NOMO-1 treated with dmso at 0.1 percent for 144 hours (cell line): ENCODE data around the gene MPP1.
A peak's percentile ranks its signal among the peaks of the same experiment; 100 is the strongest.

ENCODE experiments used
- DNase-seq: peaks from one replicate; lab custom pipeline; 2025; ENCODE audit not compliant: unreplicated experiment; lab: John Stamatoyannopoulos, UW

The MPP1 gene

DNA sequence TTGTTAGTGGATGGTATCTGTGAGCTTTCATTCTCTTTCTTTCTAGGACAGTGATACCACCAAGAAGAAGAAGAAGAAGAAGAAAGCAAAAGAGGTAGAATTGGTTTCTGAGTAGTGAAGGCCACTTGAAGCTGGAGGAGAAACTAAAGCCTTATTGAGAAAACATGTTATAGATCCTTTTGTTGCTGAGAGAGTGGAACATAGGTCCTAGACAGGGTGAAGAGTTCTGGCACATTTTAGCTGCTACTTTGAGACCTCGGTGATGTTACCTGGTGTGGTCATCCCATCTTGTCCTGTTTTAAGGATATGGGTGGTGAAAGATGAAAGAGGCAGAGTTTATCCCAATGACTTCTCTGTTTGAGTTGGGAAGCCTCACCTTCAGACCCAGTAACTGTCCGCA lies 28.5 kb downstream of the MPP1 start:
- DNase-seq, result no peak

DNA sequence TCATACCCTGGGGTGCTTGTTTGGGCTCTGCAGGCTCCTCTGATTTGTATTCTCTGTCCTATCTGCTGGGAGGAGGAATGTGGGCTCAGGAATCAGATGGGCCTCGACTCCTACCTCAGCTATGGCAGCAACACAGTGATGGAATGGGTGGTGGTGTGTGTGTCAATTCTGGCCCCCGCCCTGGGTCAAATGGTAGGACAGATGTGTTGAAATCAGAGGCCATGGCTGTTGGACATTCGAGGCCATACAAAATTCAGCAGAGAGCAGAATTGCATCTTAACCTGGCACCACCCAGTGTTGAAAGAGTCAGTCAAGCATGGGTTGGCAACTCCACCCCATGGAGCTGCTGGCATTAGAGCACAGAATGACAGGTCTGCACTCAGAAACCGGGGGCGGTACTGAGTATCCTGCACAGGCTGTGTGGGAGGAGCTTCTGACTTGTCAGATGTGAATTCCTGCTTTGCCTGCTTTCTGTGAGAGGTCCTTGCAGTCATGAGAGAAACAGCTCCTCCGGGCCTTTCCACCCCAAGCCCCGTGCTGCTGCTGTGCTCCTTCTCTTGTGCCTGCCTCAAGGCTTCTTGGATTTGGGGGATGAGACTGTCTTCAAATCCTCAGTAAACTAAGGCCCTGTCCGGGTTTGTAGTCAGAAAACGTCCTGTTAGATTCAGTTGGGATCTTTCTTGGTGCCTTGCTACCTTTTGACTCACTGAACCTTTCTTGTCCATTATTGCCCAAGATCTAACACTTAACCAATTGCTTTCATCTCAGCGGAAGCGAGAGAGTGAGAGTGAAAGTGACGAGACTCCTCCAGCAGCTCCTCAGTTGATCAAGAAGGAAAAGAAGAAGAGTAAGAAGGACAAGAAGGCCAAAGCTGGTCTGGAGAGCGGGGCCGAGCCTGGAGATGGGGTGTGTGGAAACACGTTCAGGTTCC lies 29.6 kb downstream of the MPP1 start:
- no peak for DNase-seq

DNA sequence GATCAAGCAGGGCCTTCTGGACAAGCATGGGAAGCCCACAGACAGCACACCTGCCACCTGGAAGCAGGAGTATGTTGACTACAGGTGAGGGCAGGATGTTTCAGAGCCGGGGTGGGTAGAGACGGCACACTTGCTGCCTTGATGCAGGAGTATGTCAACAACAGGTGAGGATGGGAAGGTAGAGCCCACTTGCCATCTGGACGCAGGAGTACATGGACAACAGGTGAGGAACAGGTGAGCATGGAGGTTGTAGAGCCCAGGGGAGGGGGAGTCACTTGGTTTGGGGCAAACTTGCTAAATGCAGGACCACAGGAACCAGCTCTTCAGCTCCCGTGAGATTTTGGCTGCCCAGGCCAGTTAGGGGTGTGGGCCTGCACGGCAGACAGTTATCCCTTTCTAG lies 30.7 kb downstream of the MPP1 start:
- no peak for DNase-seq

DNA sequence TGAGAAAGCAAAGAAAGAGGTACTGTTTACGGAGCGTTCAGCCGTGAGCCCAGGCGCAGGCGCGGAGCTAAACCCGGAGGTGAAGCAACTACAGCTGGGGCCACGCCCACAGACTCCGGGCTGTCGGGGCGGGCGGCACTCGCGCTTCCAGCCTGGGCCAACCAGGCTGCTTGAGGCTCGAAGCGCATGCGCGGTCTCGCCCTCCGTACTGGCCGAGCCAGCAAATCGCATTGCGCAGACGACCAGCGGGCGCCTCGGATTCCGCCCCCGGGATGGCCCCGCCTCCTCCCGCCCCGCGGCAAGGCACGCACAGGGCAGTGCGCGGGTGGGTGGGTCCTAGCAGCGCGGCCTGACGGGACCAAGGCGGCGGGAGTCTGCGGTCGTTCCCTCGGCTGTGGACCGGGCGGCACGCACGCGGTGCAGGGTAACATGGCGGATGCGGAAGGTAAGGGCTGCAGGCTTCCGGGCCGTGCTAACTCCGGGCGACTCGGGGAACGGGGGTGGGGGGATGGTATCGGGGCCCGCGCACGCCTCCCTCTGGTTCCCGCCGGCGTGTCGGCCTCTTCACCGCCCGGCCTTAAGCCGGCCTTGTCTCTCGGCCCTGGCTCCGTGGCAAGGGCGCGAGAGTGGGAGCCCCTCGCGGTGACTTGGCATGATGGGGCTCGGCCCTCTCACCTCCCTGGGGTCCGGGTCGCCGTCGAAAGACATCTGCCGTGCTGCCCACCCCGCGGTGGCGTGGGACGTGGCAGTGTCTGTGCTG lies 42.6 kb downstream of the MPP1 start, which contains the start of gene DKC1:
Gene DKC1, plus strand, starts transcription at position 328 of the 760 bp plus-strand sequence. Its CDS starts 102 bp downstream, at position 430.
- DNase-seq, result peak; percentile 92

DNA sequence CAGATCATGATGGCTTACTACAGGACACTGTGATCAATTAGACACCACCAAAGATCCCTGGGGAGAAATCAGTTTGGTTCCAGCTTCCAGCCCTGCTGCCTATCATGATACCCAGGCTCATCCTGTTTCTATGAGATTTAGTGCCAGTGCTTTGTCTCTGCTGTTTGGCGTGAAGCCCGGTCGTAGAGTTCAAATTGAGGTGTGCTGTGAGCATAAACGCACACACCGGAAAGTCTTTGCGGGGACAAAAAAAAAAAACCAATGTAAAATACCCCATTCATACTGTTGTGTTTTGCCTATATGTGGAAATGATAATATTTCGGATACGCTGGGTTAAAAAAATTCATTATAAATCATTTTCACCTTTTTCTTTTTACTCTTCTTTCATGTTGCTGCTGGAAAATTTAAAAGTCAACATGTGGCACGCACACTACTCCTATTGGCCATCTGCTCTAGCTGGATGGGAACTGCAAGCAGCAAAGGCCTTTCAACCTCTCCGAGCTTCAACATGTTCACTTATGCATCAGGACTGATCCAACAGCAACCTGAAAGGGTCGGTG lies 43.2 kb downstream of the MPP1 start:
- DNase-seq, result no peak

DNA sequence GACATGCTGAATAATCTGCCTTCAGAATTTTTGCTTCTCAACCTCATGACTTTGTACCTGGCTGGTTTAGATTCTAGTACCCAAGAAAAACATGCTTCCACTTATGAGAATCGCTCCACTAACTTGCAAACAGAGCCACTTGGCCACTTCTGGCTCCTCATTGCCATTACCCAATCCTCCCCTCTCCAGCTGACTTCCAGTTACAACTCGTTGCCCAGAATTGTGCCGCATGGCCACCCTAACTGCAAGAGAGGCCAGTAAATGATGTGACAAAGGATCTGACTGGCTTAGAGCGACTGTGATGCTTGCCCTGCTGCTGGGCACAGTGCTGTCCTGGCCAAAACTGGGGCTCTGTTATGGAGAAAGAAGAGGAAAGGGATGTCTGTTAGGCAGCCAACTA lies 46.6 kb downstream of the MPP1 start:
- no peak for DNase-seq

DNA sequence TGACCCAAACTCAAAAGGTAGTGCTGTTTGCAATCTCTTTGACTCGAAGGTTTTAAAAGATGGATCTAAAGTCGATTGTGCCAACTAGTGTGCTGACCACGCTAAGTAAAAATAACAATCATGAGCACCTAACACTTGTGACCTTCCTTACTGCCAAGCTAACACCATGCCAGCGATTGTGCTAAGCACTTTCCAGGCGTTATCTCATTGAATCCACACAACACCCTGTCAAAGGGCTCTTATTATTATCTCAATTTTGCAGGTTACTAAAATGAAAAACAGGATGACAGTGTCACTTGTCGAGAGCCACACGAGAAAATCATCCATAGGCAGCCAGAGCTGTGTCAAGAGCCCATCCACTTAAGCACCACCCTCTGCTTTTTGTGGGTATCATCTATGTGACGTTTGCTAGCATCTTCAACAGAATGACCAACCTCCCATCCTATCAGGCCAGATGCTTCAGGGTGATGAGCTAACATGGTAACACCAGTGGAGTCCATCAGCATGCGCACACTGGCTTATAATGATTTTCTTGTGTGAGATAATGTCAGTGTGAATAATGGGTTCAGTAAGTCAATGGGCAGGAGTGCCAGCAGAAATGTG lies 53.5 kb downstream of the MPP1 start:
- no peak for DNase-seq

DNA sequence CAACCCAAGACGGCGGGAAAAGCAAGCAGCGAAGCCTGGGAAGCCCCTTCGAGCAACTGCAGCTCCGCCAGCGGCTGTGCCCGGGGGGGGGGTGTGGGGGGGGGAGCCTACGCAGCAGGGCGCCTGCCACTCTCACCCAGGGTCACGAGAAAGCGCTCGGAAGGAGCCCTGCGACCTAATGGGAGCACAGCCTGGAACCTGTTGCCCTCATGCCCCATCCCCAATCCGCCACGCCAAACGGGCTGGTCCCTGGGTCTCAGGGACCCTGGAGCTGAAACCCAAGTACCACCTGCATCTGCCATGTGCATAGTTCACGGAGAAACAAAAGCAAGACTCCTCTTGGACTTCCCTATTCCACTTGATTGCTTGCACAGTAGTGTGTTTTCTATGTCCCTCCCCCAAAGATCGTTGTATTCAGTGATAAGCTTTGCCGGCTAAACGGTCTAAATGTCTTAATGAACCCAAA lies 54.0 kb downstream of the MPP1 start:
- DNase-seq, result peak; percentile 6

DNA sequence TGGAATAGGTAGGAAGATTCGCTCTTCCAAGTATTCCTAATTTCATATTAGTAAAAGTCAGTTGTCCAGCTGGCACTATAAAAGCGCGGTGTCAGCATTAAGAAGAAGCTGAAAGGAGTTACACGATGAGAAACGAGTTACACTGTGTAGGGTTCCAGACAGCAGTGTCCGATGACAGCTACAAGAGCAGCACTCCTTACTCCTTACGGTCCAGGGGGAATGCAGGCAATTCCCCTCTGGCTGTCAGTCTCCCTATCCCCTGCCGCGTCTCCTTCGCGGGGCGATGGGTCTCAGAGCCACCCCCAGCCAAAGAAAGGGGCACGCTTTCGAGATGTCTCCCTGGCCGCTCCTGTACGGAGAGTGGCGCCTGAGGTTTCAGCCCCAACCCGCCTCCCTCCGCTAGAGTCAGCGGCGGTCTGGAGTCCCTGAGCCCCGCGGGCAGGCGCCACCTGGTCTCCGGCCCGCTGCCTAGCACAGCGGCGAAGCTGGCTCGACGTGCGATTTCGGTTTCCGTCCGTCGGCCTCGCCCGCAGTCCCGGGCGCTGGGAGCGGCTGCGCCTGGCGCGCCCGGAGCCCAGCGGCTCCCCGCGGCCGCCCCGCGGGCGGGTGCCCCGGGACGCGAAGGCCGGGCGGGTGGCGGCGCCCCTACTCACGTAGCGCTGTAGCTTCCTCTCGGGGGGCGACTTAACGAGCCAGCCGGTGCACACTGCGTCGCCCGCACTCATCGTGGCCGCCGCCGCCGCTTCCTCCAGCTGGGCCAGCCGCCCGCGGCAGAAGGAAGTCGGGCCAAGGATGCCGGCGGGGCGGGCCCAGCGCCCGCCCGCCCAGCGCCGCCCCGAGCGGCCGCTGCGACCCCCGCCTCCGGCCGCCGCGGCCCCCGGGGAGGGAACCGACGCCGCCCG lies 54.7 kb downstream of the MPP1 start, which contains the start of gene GAB3:
Gene GAB3, minus strand, starts transcription at position 777 of the 902 bp plus-strand sequence. Its CDS starts 52 bp downstream, at position 725.
- no peak for DNase-seq

DNA sequence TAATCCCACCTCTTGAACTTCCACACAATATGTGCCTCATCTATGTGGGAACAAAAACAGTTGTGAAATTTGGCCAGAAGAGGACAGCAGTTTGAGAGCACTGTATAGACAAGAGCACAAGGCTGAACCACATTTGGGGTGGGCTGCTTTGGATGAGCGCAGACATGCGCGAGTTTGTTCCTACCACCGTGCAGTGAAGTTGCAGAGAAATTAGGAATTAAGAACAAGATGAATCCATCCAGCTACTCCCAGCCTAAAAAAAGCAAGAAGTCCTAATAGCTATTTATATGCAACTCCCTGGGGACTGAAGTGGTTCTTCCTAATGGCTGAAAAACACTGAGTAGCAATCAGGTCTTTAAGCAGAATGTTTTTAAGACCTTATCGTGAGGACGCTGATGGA lies 55.4 kb downstream of the MPP1 start:
- no peak for DNase-seq

DNA sequence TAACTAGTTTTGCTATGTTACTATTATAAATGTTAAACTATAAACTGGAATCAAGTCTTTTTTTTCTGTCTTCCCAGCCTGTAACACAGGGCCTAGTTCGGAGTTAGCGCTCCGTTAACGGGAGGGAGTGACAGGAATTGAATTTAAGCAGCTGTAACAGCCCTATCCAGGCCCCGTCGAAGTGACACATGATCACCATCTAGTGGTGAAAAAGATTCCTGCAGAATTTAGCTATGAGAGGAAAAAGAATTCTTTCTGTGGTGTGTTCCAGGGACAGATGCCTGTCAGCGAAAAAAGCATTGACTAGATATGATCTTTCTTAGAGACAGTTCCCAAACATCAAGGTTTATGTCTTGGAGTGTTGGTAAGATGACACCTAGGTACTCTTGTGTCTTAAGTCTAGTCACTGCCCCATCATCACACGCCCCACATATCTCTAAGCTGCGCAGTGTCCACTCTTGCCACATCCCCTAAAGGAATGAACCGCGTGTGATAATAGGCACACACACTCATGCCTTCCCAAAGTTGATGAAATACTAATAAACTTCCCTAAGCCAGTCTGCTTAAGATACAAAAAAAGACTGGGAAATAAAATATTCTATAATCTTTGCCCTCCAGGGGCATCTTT lies 56.5 kb downstream of the MPP1 start:
- DNase-seq, result peak; percentile 16

DNA sequence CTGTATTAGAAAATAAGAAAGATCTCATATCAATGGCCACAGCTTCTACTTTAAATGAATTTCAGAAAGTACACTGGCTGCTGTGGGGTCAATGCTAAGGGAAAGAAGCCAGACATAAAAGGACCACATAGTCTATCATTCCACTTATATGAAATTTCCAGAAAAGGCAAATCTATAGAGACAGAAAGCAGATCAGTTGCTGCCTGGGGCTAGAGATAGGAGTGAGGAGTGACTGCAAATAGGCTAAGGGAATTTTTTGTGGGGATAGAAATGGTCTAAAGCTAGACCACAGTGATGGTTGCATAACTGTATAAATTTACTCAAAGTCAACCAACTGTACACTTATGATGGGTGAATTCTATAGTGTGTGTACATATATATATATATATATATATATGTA lies 62.7 kb downstream of the MPP1 start:
- no peak for DNase-seq

DNA sequence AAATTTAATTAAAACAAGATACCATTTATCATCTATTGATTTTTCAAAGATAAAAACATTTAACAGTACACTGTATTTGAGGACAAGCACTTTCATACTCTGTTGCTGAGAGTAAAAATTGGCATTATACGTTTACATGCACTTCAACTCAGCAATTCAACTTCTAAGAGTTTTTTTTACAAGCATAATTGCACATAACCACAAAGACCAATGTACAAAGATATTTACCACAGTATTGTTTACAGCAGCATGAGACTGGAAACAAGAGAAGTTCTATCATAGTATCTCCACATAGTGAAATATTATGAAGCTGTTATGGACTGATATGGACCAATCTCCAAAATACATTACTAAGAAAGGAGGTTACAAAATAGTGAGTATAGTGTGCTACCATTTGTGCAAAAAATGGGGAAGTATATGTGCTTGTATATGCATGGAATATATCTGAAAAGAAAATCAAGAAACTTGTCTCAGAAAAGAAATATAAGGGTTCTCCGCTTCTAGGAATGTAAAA lies 65.3 kb downstream of the MPP1 start:
- DNase-seq, result no peak

DNA sequence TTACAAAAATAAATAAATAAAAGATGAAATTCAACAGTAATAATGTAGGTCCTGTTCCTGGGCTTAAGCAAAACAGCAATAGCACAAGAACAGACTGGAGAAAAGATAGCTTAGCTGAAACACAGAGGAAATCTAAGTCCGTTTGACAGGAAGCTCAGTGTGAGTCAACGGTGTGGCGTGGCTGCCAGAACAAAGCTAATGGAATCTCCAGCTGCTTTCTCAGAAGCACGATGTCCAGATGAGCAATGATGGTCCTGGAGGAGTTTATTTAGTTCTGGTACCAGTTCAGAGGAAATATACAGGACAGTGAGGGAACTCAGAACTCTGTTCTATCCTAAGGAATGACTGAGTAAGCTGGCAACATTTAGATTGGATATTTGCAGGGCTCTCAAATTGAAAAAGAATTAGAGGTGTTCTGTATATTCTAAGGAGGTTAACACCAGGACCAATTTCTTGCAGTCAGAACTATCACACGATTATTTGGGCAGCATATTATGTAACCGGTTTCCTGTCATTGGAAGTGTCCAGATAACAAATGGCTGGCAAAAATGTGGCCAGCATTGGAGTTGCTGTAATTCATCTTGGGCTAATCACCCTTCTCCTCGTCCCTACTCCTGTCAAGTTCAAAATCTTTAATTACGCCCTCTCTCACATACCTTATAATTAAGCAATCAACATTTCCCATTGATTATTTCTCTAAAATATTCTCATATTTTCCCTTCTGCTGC lies 67.1 kb downstream of the MPP1 start:
- DNase-seq, result no peak

DNA sequence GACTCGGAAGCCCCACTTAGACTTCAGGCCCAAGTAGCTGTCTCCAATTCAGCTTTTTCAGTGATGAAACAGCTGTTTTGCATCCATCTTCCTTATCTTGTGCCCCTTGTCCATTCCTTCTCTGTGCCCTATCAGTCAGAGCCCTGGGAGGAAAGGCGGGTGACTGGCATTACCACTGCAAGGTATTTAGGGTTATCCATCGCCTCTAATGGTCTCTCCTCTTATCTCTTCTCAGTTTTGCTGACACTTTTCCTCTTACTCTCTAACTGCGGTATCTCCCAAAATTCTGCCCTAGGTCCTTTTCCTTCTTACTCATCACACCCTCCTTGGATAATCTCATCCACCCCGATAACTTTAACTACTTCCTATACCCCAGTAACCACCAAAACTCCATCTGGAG lies 68.1 kb downstream of the MPP1 start:
- no peak for DNase-seq

DNA sequence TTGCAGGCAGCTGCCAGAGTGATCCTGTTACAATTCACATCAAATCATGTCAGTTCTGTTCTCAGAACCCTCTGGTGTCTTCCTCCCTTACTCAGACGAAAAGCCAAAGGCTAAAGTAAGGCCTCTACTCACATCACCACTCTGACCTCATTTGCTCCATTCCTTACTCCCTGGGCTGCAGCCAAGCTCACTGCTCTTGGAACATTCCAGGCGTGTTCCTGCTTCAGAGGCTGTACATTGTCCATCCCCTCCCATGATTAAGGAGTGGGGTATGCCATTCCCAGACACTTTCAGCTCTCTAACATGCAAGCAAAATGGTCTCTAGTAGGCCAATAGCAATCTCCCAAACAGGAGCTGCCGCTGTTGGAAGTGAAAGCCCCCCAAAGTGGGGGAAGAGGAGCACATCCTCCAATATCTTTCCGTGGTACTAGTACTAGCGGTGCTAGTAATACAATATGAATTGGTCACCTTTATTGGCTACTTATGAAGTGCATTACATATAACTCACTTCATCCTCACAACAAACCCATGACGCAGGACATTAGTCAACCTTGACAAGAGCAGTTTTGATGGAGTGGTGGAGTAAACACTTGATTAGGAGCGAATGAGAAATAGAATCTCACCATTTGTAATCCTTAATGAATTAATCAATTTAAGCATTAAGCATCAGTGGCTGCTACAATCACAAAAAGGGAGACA lies 69.4 kb downstream of the MPP1 start:
- no peak for DNase-seq

DNA sequence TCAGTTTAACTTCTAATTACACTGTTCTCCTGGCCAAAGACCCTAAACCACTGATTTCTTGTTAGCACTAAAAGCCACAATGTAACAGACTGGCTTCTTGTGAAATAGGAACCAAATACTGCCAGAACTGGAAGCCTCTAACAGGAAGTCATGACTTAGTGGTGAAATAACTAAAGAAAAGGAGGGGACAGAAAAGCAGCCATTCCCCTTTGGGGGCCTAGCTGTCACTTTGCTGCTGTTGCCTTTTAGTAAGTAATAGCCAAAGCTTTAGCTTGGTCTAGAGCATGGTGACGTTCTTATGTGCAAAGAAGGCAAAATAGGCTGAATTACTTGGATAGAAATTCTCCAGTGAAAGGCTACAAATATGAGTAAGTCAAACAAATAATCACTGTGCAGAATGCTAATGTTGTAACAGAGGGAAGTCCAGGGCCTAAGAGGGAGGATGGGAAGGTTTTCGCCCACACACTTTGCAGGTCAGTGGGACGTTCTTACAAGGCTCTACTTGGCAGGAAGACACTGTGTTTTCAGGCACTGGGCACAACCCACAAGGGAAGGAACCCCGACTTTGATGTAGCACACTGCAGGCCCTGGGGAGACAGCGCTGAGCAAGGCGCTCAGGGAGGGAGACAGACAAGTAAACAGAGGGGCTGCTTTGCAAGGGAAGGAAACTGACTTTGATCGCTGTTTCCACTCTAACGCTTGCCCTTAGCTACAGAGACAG lies 71.1 kb downstream of the MPP1 start:
- DNase-seq, result peak; percentile 68

DNA sequence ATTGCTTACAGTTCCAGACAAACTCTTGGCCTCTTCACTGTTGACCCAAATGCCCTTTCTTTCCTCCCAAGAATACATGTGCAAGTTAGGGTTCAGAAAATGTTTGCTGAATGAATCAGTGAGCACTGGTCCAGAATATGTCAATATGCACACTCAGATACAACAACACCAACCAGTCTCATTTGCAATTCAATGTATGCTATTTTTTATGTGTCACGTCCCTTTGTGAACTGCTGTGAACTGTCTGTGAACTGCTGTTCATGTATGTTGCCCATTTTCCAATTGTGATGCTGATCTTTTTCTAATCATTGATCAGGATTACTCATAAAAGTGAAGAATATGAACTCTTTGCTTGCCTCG lies 72.2 kb downstream of the MPP1 start:
- no peak for DNase-seq
